Ishikawa (cell line): ENCODE data around the gene ENPP1.
A peak's percentile ranks its signal among the peaks of the same experiment; 100 is the strongest.

Experiments
- CEBPB ChIP-seq: IDR thresholded peaks from 2 replicates; pipeline ENCODE4 v1.6.1; 2012
- CREB1 ChIP-seq: IDR thresholded peaks from 2 replicates; pipeline ENCODE4 v1.6.1; 2012; ENCODE audit warnings: low read depth
- EGR1 ChIP-seq: IDR thresholded peaks from 2 replicates; pipeline ENCODE4 v1.6.1; 2012
- EP300 ChIP-seq: IDR thresholded peaks from 2 replicates; pipeline ENCODE4 v1.6.1; 2012; ENCODE audit warnings: borderline replicate concordance
- FOXM1 ChIP-seq: IDR thresholded peaks from 2 replicates; pipeline ENCODE4 v1.6.1; 2012; ENCODE audit warnings: low read depth, borderline replicate concordance
- MAX ChIP-seq: IDR thresholded peaks from 2 replicates; pipeline ENCODE4 v1.6.1; 2012
- NFIC ChIP-seq: IDR thresholded peaks from 2 replicates; pipeline ENCODE4 v1.6.1; 2012
- RAD21 ChIP-seq: IDR thresholded peaks from 2 replicates; pipeline ENCODE4 v1.6.1; 2012; ENCODE audit warnings: low read depth
- REST ChIP-seq: IDR thresholded peaks from 2 replicates; pipeline ENCODE4 v1.6.1; 2012; ENCODE audit warnings: low read depth, mild to moderate bottlenecking
- TAF1 ChIP-seq: IDR thresholded peaks from 2 replicates; pipeline ENCODE4 v1.6.1; 2012; ENCODE audit warnings: low read depth, mild to moderate bottlenecking
- TCF12 ChIP-seq: IDR thresholded peaks from 2 replicates; pipeline ENCODE4 v1.6.1; 2012; ENCODE audit warnings: low read depth
- TEAD4 ChIP-seq: IDR thresholded peaks from 2 replicates; pipeline ENCODE4 v1.6.1; 2012
- USF1 ChIP-seq: IDR thresholded peaks from 2 replicates; pipeline ENCODE4 v1.6.1; 2012
- YY1 ChIP-seq: IDR thresholded peaks from 2 replicates; pipeline ENCODE4 v1.6.1; 2012; ENCODE audit warnings: low read depth
- ZBTB7A ChIP-seq: IDR thresholded peaks from 2 replicates; pipeline ENCODE4 v1.6.1; 2012; ENCODE audit warnings: low read depth

ENPP1 gene

GRCh38 chr6:131807644-131808459 is at the start of gene ENPP1:
ENPP1 (plus strand) TSS chr6:131808020; CDS start chr6:131808036, 16 bp downstream.
- TF ChIP-seq CEBPB: no peak
- TF ChIP-seq NFIC: peak; percentile 31; the same call in 1 of the 2 replicates
- no peak for TF ChIP-seq FOXM1
- peak; percentile 49; the same call in 1 of the 2 replicates for TF ChIP-seq TAF1
- TF ChIP-seq MAX: peak; percentile 64
- peak; percentile 29; the same call in 1 of the 2 replicates for TF ChIP-seq RAD21
- TF ChIP-seq ZBTB7A: 0 out of 2 replicates have a peak, but pooled peaks have one; percentile 18
- TF ChIP-seq EGR1: no peak
- TF ChIP-seq YY1: no peak
- TF ChIP-seq REST: peak; percentile 14; the same call in 1 of the 2 replicates
- no peak for TF ChIP-seq USF1

- no peak for TF ChIP-seq NFIC
- TF ChIP-seq ZBTB7A: no peak
- TF ChIP-seq REST: no peak
- no peak for TF ChIP-seq TEAD4
- TF ChIP-seq FOXM1: no peak
These were observed 48.9 kb upstream of the ENPP1 start for GRCh38 chr6:131758920-131759319.

GRCh38 chr6:131761060-131761761 is 46.6 kb upstream of the ENPP1 start:
- no peak for TF ChIP-seq EGR1
- no peak for TF ChIP-seq FOXM1
- TF ChIP-seq USF1: no peak
- no peak for TF ChIP-seq TAF1
- no peak for TF ChIP-seq NFIC
- no peak for TF ChIP-seq CREB1
- TF ChIP-seq EP300: no peak
- TF ChIP-seq YY1: no peak
- no peak for TF ChIP-seq CEBPB
- no peak for TF ChIP-seq TCF12

- TF ChIP-seq CREB1 (no peak), TCF12 (no peak), TEAD4 (no peak), TAF1 (no peak), RAD21 (no peak), EP300 (no peak), REST (no peak)
These were observed 46.1 kb upstream of the ENPP1 start for GRCh38 chr6:131761762-131762067.
